ENCODE results near the gene BSPRY. TPM values are rescaled to one million over a fixed set of nuclear protein-coding genes. Genes with fewer than 3 reads are reported as not detected.

Gene BSPRY
- total and polyA plus RNA-seq, 2 of the 13 experiments (the other 11 are each of a cell fraction or from before 2014, with no cell fraction given), result 0.09 to 0.26 TPM

DNA sequence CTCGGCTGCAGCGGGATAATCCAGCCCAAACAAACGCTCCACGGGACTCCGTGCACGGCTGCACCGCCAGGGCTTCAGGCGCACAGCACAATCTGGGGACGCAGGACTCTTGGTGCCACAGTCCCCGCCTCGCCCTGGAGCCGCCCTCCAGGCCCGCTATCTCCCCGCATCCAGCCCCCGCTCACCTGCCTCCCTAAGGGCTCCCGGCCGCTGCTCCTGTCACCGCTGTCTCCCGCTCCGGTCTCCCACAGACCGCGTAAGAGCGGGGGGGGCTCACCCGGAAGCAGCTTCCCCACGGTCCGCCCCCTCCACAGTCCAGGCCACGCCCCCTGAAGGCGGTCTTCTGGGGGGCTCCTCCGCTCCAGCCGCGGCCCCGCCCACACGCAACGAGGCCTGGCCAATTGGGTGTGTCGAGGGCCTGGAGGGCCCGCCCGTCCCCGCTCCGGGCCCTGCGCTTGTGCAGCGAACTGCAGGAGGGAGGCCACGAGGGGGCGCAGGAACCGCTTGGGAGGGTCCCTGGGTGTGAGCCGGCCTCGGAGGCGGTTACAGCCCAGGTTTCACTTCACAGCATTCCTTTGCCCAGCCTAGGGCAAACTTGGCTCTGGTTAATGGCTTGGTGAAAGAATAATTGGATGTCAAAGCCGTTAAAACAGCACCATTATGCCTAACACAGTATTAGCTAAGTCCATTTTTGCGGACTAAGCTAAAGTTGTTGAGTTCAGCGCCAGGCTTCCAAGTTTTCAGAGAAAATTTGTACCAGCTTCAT is 51.9 kb downstream of the BSPRY start, which contains the start of gene ALAD (continued):
- TF ChIP-seq, protein P1, sequence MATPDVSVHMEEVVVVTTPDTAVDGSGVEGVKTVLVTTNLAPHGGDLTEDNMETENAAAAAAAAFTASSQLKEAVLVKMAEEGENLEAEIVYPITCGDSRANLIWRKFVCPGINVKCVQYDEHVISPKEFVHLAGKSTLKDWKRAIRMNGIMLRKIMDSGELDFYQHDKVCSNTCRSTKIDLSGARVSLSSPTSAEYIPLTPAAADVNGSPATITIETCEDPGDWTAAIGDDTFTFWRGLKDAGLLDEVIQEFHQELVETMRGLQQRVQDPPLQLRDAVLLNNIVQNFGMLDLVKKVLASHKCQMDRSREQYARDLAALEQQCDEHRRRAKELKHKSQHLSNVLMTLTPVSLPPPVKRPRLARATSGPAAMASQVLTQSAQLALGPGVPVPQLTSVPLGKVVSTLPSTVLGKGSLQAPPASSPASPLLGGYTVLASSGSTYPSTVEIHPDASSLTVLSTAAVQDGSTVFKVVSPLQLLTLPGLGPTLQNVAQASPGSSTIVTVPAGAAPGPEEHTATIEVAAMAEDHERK (CRISPR knock-in tag; IDR thresholded peaks at IDR 0.05; ENCODE audit: low read depth), result no peak
- TF ChIP-seq ZNF230 (CRISPR knock-in tag; IDR thresholded peaks at IDR 0.05), result peak; percentile 76; the same call in 1 of the 2 replicates
- TF ChIP-seq, protein P2, sequence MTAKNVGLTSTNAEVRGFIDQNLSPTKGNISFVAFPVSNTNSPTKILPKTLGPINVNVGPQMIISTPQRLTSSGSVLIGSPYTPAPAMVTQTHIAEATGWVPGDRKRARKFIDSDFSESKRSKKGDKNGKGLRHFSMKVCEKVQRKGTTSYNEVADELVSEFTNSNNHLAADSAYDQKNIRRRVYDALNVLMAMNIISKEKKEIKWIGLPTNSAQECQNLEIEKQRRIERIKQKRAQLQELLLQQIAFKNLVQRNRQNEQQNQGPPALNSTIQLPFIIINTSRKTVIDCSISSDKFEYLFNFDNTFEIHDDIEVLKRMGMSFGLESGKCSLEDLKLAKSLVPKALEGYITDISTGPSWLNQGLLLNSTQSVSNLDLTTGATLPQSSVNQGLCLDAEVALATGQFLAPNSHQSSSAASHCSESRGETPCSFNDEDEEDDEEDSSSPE (CRISPR knock-in tag; IDR thresholded peaks at IDR 0.05), result peak; percentile 37; the same call in 1 of the 2 replicates
- TF ChIP-seq NR2F6 (IDR thresholded peaks at IDR 0.05), result no peak
- TF ChIP-seq NR2F6 (CRISPR knock-in tag; IDR thresholded peaks at IDR 0.05), result peak; percentile 71
- peak; percentile 66; the same call in 1 of the 2 replicates for TF ChIP-seq KLF11 (CRISPR knock-in tag; IDR thresholded peaks at IDR 0.05)
- no peak for TF ChIP-seq GTF2F1 (IDR thresholded peaks at IDR 0.05; ENCODE audit: low read length)
- TF ChIP-seq, protein P3, sequence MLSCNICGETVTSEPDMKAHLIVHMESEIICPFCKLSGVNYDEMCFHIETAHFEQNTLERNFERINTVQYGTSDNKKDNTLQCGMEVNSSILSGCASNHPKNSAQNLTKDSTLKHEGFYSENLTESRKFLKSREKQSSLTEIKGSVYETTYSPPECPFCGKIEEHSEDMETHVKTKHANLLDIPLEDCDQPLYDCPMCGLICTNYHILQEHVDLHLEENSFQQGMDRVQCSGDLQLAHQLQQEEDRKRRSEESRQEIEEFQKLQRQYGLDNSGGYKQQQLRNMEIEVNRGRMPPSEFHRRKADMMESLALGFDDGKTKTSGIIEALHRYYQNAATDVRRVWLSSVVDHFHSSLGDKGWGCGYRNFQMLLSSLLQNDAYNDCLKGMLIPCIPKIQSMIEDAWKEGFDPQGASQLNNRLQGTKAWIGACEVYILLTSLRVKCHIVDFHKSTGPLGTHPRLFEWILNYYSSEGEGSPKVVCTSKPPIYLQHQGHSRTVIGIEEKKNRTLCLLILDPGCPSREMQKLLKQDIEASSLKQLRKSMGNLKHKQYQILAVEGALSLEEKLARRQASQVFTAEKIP (CRISPR knock-in tag; IDR thresholded peaks at IDR 0.05; ENCODE audit: borderline replicate concordance), result no peak
- TF ChIP-seq ZBTB20 (CRISPR knock-in tag; IDR thresholded peaks at IDR 0.05; ENCODE audit: borderline replicate concordance, low read depth), result peak; percentile 43; the same call in 1 of the 2 replicates
- TF ChIP-seq SMARCE1 (IDR thresholded peaks at IDR 0.05; ENCODE audit: borderline replicate concordance), result no peak
- TF ChIP-seq CBX2 (IDR thresholded peaks at IDR 0.05; ENCODE audit: low read depth, low read length), result no peak
- no peak for TF ChIP-seq CBX2 (CRISPR knock-in tag; IDR thresholded peaks at IDR 0.05; ENCODE audit: low read depth)
- peak; percentile 63 for TF ChIP-seq HNRNPK (IDR thresholded peaks at IDR 0.05; ENCODE audit: low read depth, low read length, poor library complexity, severe bottlenecking)
- no peak; the same call in 1 of the 2 replicates for TF ChIP-seq NCOR1 (IDR thresholded peaks at IDR 0.05; ENCODE audit: borderline replicate concordance, low read length)
- peak; percentile 85 for TF ChIP-seq KMT2A (CRISPR knock-in tag; IDR thresholded peaks at IDR 0.05)
- peak; percentile 86; the same call in 1 of the 2 replicates for TF ChIP-seq ZFP37 (CRISPR knock-in tag; IDR thresholded peaks at IDR 0.05; ENCODE audit: borderline replicate concordance)
- TF ChIP-seq SIX1 (CRISPR knock-in tag; IDR thresholded peaks at IDR 0.05; ENCODE audit: borderline replicate concordance), result no peak
- TF ChIP-seq ZFY (CRISPR knock-in tag; IDR thresholded peaks at IDR 0.05), result peak; percentile 65
- TF ChIP-seq, protein P4, sequence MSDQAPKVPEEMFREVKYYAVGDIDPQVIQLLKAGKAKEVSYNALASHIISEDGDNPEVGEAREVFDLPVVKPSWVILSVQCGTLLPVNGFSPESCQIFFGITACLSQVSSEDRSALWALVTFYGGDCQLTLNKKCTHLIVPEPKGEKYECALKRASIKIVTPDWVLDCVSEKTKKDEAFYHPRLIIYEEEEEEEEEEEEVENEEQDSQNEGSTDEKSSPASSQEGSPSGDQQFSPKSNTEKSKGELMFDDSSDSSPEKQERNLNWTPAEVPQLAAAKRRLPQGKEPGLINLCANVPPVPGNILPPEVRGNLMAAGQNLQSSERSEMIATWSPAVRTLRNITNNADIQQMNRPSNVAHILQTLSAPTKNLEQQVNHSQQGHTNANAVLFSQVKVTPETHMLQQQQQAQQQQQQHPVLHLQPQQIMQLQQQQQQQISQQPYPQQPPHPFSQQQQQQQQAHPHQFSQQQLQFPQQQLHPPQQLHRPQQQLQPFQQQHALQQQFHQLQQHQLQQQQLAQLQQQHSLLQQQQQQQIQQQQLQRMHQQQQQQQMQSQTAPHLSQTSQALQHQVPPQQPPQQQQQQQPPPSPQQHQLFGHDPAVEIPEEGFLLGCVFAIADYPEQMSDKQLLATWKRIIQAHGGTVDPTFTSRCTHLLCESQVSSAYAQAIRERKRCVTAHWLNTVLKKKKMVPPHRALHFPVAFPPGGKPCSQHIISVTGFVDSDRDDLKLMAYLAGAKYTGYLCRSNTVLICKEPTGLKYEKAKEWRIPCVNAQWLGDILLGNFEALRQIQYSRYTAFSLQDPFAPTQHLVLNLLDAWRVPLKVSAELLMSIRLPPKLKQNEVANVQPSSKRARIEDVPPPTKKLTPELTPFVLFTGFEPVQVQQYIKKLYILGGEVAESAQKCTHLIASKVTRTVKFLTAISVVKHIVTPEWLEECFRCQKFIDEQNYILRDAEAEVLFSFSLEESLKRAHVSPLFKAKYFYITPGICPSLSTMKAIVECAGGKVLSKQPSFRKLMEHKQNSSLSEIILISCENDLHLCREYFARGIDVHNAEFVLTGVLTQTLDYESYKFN (CRISPR knock-in tag; conservative IDR thresholded peaks at IDR 0.05), result peak; percentile 80
- TF ChIP-seq FOXP1 (IDR thresholded peaks at IDR 0.05), result no peak
- TF ChIP-seq FOXP1 (CRISPR knock-in tag; IDR thresholded peaks at IDR 0.05), result no peak
- TF ChIP-seq TBX3 (IDR thresholded peaks at IDR 0.05; ENCODE audit: borderline replicate concordance), result no peak
- no peak for TF ChIP-seq GPN1 (CRISPR knock-in tag; IDR thresholded peaks at IDR 0.05; ENCODE audit: borderline replicate concordance)
